Measurements from ENCODE around the gene LRRC14B. TPM values are rescaled to one million over a fixed set of nuclear protein-coding genes. Genes with fewer than 3 reads are reported as not detected.

The LRRC14B gene
- total and polyA plus RNA-seq, 2 of the 13 experiments (the other 11 are each of a cell fraction or from before 2014, with no cell fraction given) = not detected

DNA sequence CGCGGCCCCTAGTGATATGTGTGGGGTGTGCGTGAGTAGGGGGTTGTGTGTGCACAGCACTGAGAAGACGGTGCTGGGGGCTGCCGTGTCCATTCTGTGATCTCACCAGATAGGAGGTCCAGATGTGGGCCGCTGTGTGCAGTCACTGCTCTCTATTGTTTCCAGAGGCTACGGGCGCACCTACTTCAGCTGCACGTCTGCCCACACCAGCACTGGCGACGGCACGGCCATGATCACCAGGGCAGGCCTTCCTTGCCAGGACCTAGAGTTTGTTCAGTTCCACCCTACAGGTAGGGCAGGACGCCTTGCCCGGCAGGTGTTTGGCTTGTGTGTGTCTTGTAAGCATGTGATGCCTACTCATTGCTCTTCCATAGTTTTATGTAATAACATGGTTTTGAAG is 39.4 kb downstream of the LRRC14B start:
- WGBS (ENCODE audit: low lambda C conversion rate) = 97% methylated on average over 13 of the region's 14 CpGs
- no peaks in the 10 kb centered on the region for H3K27me3 ChIP-seq (ENCODE audit: control insufficient read depth in 1 of 2, insufficient read depth in 2 of 2, low read length in 2 of 2)
- H3K79me2 ChIP-seq (ENCODE audit: insufficient read depth, low read length) = no peaks in the 10 kb centered on the region
- no peak overlapping the region for H3K27ac ChIP-seq (ENCODE audit: extremely low read length, insufficient read depth, low read length)
- POLR2A ChIA-PET = no interaction called here
- no peak overlapping the region for H2AFZ ChIP-seq (ENCODE audit: low read length)
- peaks cover 18 to 75% of the 10 kb centered on the region in 2 experiments; a peak in 4 of 5 replicates for H3K36me3 ChIP-seq (replicated peaks in 1 of 2; ENCODE audit: control insufficient read depth in 1 of 2, insufficient read depth in 2 of 2, low read length in 2 of 2)
- ATAC-seq = peak; percentile 30; the same call in 1 of the 3 replicates
- no peak for FAIRE-seq
- H3K9ac ChIP-seq (ENCODE audit: insufficient read depth, low read depth, low read length) = no peak overlapping the region
- CTCF ChIA-PET (ENCODE audit: low intra/inter-chr PET ratio, low total read pairs) = no interaction called here
- BruUV-seq (replicated peaks) = no TSS peak
- H3K4me2 ChIP-seq (ENCODE audit: low read depth, low read length) = no peak overlapping the region
- in situ Hi-C loops (cut with HindIII; ENCODE audit: extremely low pct_ligation_motif_present, low pct_unique_long_range_greater_than_20kb) = no loop called here
- no peak for DNase-seq (ENCODE audit: low spot score)
- TF ChIP-seq, protein P1, sequence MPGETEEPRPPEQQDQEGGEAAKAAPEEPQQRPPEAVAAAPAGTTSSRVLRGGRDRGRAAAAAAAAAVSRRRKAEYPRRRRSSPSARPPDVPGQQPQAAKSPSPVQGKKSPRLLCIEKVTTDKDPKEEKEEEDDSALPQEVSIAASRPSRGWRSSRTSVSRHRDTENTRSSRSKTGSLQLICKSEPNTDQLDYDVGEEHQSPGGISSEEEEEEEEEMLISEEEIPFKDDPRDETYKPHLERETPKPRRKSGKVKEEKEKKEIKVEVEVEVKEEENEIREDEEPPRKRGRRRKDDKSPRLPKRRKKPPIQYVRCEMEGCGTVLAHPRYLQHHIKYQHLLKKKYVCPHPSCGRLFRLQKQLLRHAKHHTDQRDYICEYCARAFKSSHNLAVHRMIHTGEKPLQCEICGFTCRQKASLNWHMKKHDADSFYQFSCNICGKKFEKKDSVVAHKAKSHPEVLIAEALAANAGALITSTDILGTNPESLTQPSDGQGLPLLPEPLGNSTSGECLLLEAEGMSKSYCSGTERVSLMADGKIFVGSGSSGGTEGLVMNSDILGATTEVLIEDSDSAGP (CRISPR knock-in tag; IDR thresholded peaks at IDR 0.05; ENCODE audit: borderline replicate concordance) = no peak
- TF ChIP-seq BHLHE40 (IDR thresholded peaks at IDR 0.05; ENCODE audit: low read length) = no peak
- no peak for TF ChIP-seq ZBTB38 (CRISPR knock-in tag; IDR thresholded peaks at IDR 0.05)
- no peak for TF ChIP-seq FIP1L1 (IDR thresholded peaks at IDR 0.05; ENCODE audit: borderline replicate concordance, insufficient read depth, low read depth, low read length)
- TF ChIP-seq, protein P2, sequence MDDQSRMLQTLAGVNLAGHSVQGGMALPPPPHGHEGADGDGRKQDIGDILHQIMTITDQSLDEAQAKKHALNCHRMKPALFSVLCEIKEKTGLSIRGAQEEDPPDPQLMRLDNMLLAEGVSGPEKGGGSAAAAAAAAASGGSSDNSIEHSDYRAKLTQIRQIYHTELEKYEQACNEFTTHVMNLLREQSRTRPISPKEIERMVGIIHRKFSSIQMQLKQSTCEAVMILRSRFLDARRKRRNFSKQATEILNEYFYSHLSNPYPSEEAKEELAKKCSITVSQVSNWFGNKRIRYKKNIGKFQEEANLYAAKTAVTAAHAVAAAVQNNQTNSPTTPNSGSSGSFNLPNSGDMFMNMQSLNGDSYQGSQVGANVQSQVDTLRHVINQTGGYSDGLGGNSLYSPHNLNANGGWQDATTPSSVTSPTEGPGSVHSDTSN (CRISPR knock-in tag; IDR thresholded peaks at IDR 0.05; ENCODE audit: borderline replicate concordance) = no peak
- TF ChIP-seq EED (CRISPR knock-in tag; IDR thresholded peaks at IDR 0.05) = no peak
- no peak for TF ChIP-seq FOXK1 (CRISPR knock-in tag; IDR thresholded peaks at IDR 0.05; ENCODE audit: borderline replicate concordance, low read depth)
- TF ChIP-seq RFX3 (CRISPR knock-in tag; IDR thresholded peaks at IDR 0.05) = no peak
- no peak for TF ChIP-seq TP53 (CRISPR knock-in tag; conservative IDR thresholded peaks at IDR 0.05)
- no peak for TF ChIP-seq ZC3H13 (CRISPR knock-in tag; IDR thresholded peaks at IDR 0.05)
- no peaks in the 10 kb centered on the region for H4K20me1 ChIP-seq (ENCODE audit: insufficient read depth, low read length)
- H3K4me1 ChIP-seq (ENCODE audit: insufficient read depth, low read length) = no peaks in the 10 kb centered on the region
- H3K9me3 ChIP-seq (ENCODE audit: low read length) = no peaks in the 10 kb centered on the region
- intact Hi-C loops (cut with micrococcal nuclease; ENCODE audit: unreplicated experiment) = no loop called here
- H3K4me3 ChIP-seq (replicated peaks in 1 of 3; ENCODE audit: insufficient read depth in 1 of 3, low read depth in 2 of 3, low read length in 3 of 3) = no peak overlapping the region
